Measurements from ENCODE around the gene ZNF626.
"Not testable (repeated sequence)": the region's sequence is repeated elsewhere in the genome, so short reads cannot be mapped to it uniquely, and the experiment has no call there.

ZNF626 gene

DNA sequence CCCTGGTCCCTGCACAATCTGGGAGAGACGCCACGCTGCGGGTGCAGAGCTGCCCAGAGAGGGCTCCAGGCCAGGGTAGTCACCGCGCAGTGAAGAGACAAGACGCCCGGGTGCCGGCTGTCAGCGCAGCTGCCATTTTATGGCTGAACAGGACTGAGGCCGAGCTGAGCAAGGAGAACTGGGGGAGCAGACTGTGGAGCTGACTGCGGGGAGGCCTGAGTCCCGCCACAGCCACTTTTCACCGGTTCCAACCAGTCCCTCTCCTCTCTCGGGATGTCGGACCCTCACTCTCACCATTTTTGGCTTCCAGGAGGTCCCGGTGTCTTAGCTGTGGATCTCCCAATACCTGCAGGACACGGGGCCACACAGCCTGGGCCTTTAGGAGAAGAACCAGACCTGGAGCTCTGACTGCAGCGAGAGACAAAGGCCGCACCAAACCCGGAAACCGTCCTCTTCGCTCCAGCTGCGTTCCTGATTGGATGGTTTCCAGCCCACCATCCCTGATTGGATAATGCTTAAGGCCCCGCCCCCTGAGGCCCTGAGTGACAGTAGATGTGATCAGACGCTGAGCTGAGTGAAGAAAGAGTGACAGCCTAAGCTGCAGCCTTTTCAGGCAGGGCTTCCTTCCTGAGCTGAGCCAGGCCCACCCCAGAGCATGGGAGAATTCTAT is at the start of gene ZNF626:
TSS of gene ZNF626 (minus strand) at position 422 of the 670 bp plus-strand sequence. CDS start at position 297, 125 bp downstream.
- DNase-seq = peak; percentile 99

DNA sequence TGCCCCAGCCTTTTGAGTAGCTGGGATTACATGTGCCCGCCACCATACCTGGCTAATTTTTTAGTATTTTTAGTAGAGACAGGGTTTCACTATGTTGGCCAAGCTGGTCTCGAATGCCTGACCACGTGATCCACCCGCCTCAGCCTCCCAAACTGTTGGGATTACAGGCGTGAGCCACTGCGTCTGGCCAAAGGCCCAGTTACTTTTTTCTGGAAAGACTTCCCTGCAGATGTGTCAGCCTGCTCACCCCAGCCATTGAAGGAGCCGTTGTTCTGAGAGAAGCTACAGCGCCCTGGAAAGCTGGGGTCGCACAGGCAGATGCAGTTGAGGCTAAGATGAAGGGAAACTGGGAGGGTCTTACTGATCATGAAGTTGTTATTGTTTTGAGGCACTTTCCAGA is 7.9 kb upstream of the ZNF626 start:
- DNase-seq = no peak

DNA sequence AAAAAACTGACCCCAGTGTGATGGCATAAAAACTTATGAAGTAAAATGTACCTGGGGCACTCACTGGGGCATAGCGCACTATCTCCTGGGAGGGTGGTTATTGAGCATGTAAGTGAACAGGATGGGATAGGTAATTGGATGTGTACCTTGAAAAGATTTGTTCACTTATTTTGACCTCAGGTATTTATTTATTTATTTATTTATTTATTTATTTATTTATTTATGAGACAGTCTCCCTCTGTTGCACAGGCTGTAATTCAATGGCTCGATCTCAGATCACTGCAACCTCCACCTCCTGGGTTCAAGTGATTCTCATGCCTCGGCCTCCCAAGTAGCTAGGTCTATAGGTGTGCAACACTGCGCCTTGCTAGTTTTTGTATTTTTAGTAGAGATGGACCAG is 5.9 kb upstream of the ZNF626 start:
- no peak for DNase-seq

DNA sequence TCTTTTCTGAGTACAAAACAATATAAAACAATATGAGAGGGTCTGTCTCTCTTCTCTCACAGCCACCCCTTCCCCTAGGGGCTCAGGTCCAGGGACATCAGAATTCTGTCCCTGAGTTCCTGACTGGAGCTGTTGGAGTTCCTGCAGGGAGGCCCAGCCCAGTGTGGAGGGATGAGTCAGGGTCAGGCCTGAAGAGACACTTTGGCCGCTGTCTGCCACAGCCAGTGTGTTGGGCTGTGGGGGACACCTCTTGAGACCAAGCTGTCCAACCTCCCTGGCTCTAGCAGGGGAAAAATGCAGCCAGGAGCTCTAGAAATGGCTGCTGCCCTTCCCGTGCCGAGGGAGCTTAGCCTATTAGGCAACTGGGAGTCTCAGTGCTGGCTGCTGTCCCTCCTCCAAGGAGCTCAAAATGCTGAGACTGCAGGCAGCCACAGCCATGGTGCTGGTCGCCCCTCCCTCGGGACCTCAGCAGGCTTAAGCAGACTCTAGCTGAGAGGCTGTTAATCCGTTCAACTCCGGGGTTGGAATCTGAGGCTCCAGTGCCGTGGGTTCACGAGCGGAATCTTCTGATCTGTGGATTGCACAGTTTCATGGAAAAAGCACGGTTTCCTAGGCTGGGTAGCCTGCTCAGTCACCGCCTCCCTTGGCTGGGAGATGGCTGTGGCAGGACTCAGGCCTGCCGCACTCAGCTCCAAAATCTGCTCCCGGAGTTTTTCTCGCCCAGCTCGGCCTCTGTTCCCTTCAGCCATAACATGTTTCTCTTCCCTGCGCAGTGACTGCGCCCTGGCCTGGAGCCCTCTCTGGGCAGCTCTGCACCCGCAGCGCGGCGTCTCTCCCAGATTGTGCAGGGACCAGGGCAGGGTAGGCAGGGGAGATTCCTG is 3.8 kb upstream of the ZNF626 start:
- peak; percentile 54 for DNase-seq

DNA sequence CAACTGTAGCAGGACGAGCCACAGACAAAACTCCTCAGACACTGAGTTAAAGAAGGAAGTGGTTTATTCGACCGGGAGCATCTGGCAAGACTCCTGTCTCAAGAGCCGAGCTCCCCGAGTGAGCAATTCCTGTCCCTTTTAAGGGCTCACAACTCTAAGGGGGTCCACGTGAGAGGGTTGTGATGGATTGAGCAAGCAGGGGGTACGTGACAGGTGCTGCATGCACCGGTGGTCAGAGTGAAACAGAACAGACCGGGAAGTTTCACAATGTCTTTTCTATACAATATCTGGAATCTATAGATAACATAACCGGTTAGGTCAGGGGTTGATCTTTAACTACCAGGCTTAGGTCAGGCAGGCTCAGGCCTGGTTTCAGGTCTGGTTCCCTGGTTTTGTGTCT is 3.1 kb upstream of the ZNF626 start:
- not testable (repeated sequence) for DNase-seq

GRCh38 chr19:20662421-20663105 is 1.2 kb upstream of the ZNF626 start:
- peak; percentile 6 for DNase-seq

DNA sequence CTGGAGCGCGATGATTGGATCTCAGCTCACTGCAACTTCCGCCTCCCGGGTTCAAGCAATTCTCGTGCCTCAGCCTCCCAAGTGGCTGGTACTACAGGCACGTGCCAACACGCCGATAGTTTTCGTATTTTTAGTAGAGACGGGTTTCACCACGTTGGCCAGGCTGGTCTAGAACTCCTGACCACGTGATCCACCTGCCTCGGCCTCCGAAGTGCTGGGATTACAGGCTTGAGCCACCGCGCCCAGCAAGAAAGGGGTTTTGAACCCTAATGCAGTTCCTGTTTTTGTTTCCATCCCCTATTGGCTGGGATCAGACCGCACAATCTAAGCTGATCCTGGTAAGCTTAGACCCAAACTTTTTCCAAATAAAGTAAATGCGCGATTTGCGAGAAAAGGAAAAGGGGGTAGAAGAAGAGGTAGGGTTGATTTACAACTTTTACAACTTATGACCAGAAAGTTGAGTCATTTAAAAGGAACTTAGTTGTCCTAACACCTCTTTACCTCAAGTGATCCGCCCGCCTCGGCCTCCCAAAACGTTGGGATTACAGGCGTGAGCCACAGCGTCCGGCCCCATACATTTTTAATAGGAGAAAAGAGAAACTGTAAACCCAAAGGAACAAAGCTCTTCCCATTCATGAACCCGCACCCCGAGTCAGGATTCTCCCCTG is 764 bp downstream of the ZNF626 start:
- DNase-seq = no peak

DNA sequence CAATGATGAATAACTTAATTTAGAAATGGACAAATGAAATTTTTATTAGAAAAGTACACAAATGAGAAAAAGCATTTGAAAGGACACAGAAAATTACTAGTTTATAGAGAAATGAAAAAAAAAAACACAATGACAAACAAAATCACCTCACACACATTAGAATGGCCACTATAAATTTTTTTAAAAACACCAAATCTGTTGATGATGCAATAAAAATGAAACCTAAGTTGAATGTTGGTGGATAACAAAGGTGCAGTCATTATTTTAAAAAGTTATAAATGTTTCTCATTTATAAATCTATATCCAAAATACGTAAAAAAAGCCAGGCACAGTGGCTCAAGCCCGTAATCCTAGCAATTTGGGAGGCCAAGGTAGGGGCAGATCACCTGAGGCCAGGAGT is 20.8 kb downstream of the ZNF626 start:
- DNase-seq = no peak

GRCh38 chr19:20640023-20640422 is 21.3 kb downstream of the ZNF626 start:
- no peak for DNase-seq

GRCh38 chr19:20624560-20624959 is 36.8 kb downstream of the ZNF626 start:
- DNase-seq = not testable (repeated sequence)

DNA sequence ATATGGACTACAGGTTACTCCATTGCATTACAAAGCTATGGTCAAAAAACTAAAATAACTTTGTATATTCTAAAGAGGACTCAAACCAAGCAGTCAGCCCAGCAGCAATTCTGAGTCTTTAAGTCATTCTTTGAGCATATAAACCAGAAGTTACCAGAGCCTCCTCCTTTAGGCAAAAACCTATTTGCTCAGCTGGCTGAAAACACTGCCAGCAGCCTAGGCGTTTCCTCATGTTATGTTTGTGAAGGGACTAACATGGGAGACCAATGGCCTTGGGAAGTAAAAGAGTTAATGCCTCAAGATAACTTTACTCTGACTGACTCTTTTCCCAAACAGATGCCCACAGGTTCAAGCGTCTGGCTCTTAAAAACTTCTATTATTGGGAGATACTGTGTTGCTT is 45.3 kb downstream of the ZNF626 start:
- no peak for DNase-seq

GRCh38 chr19:20614971-20615370 is 46.4 kb downstream of the ZNF626 start:
- not testable (repeated sequence) for DNase-seq

GRCh38 chr19:20612711-20613316 is 48.6 kb downstream of the ZNF626 start:
- no peak for DNase-seq

DNA sequence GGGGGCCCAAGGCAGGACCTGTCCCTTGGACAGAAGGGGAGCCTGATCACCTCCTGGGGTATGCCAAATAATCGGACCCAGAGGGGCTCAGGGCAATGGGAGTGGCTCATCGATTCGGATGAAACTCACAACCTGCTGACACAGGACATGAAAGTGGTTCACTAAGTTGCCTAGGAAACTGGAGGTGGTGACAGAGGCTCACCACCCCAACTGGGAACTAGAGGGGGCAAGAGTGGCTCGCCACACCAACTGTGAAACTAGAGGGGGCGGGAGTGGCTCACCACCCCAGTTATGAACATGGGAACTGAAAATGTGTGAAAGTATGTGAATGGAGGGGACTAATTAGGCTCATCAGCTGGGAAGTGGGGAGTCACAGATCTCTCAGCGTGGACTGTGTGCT is 49.5 kb downstream of the ZNF626 start:
- DNase-seq = no peak

GRCh38 chr19:20607943-20608342 is 53.4 kb downstream of the ZNF626 start:
- DNase-seq = no peak

Measured in midbrain (tissue), 1 donor.